Measurements from ENCODE around the gene DRD1. TPM values are rescaled to one million over a fixed set of nuclear protein-coding genes. Genes with fewer than 3 reads are reported as not detected.

Gene DRD1
- total and polyA plus RNA-seq, 2 of the 4 experiments (the other 2 are of a cell fraction), result 0.18 to 0.19 TPM

DNA sequence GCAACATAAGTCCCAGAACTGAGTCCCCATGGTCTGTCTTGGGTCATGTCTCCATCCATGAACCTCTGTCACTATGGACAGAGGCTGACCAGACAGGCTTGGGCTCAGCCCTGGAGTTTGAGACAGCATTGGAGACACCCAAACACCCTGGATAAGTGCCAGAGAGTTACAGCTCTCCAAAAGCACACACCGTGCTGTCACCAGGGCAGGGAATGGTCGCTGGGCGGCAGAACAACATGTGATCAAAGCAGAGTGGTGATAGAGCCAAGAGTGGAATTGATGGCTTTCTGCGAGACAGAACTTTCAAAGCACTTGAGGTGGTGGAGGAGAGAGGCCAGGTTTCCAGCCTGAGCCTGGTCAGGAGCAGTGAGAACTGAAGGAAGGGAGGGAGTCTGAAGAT lies 50.1 kb downstream of the DRD1 start:
- Histone ChIP-seq H2AK9ac (replicated peaks; ENCODE audit: low read depth, low read length, poor library complexity) (no peak overlapping the region), H2BK15ac (ENCODE audit: low read depth, low read length) (no peak overlapping the region), H3K4me3 (ENCODE audit: insufficient read depth, low read depth, low read length) (no peak overlapping the region), H4K20me1 (ENCODE audit: insufficient read depth, low read length) (no peaks in the 10 kb centered on the region), H3K4me1 (ENCODE audit: control insufficient read depth, insufficient read depth, low read length) (no peaks in the 10 kb centered on the region), H4K5ac (ENCODE audit: low read depth, low read length) (no peak overlapping the region), H3K4me2 (ENCODE audit: low read depth, low read length) (no peak overlapping the region), H3K27ac (ENCODE audit: insufficient read depth, low read length) (no peak overlapping the region), H2AFZ (replicated peaks; ENCODE audit: low read length, poor library complexity) (no peak overlapping the region), H3K36me3 (ENCODE audit: control insufficient read depth, insufficient read depth, low read length) (no peaks in the 10 kb centered on the region), H3K9me3 (ENCODE audit: control insufficient read depth, insufficient read depth, low read length) (no peaks in the 10 kb centered on the region), H2BK120ac (ENCODE audit: low read depth, low read length) (no peak overlapping the region), H3K79me1 (ENCODE audit: low read depth in 1 of 2, low read length in 2 of 2) (no peaks in the 10 kb centered on the region), H2AK5ac (ENCODE audit: low read depth, low read length) (no peak overlapping the region), H3K18ac (ENCODE audit: low read depth, low read length) (no peak overlapping the region), H3K9me1 (ENCODE audit: insufficient read depth, low read length) (no peaks in the 10 kb centered on the region; the same call in 1 of the 2 replicates), H3K23ac (ENCODE audit: low read depth, low read length) (no peak overlapping the region), H3K27me3 (ENCODE audit: control insufficient read depth, insufficient read depth, low read length) (no peaks in the 10 kb centered on the region; the same call in 1 of the 2 replicates), H3K4ac (ENCODE audit: low read depth, low read length) (no peak overlapping the region), H4K8ac (ENCODE audit: low read depth in 2 of 2, low read length in 2 of 2) (no peak overlapping the region), H3K14ac (replicated peaks; ENCODE audit: low read depth, low read length) (no peak overlapping the region), H3K56ac (ENCODE audit: extremely low read depth, insufficient read depth, low read length) (no peak overlapping the region), H2BK20ac (ENCODE audit: low read depth, low read length) (no peak overlapping the region), H4K91ac (ENCODE audit: insufficient read depth, low read depth, low read length) (no peak overlapping the region), H3K9ac (ENCODE audit: low read depth, low read length) (no peak overlapping the region), H2BK5ac (ENCODE audit: low read depth, low read length, poor library complexity, severe bottlenecking) (no peak overlapping the region)
- dilution Hi-C loops (cut with HindIII; ENCODE audit: low sequenced_read_pairs, unreplicated experiment), result no loop called here
- in situ Hi-C loops (cut with MboI; ENCODE audit: low sequenced_read_pairs), result no loop called here
- WGBS, 2 experiments (ENCODE audit: extremely low coverage in 2 of 2, insufficient read length in 1 of 2), result 25% methylated on average over 4 of the region's 4 CpGs; no CpG with 5 or more reads in 1 of the 2 experiments
- ATAC-seq (ENCODE audit: low read depth), result no peak
- no TSS peak for BruUV-seq (replicated peaks)
- ChIA-PET POLR2A (ENCODE audit: unreplicated experiment) (no interaction called here), CTCF (no interaction called here)
- intact Hi-C loops (cut with micrococcal nuclease), result no loop called here
- TF ChIP-seq MAZ (IDR thresholded peaks at IDR 0.05; ENCODE audit: borderline replicate concordance, low read depth, low read length) (no peak), SMC3 (IDR thresholded peaks at IDR 0.05; ENCODE audit: low read depth, low read length) (no peak), RFX5 (IDR thresholded peaks at IDR 0.05; ENCODE audit: low read depth, low read length) (no peak), MXI1 (IDR thresholded peaks at IDR 0.05; ENCODE audit: borderline replicate concordance, low read depth, low read length) (no peak), NFE2L2 (IDR thresholded peaks at IDR 0.05; ENCODE audit: low read depth, low read length) (no peak), RAD21 (IDR thresholded peaks at IDR 0.05; ENCODE audit: low read length) (no peak), CHD1 (IDR thresholded peaks at IDR 0.05; ENCODE audit: low read depth, low read length) (no peak), BHLHE40 (IDR thresholded peaks at IDR 0.05; ENCODE audit: low read depth, low read length) (no peak), MAFK (IDR thresholded peaks at IDR 0.05; ENCODE audit: low read depth, low read length) (no peak), FOS (IDR thresholded peaks at IDR 0.05; ENCODE audit: low read depth, low read length) (no peak), RCOR1 (IDR thresholded peaks at IDR 0.05; ENCODE audit: insufficient replicate concordance, low read length) (no peak), POLR2A (IDR thresholded peaks at IDR 0.05; ENCODE audit: low read depth, low read length) (no peak), CEBPB (IDR thresholded peaks at IDR 0.05; ENCODE audit: low read depth, low read length) (no peak)
- TF ChIP-seq, protein P1, sequence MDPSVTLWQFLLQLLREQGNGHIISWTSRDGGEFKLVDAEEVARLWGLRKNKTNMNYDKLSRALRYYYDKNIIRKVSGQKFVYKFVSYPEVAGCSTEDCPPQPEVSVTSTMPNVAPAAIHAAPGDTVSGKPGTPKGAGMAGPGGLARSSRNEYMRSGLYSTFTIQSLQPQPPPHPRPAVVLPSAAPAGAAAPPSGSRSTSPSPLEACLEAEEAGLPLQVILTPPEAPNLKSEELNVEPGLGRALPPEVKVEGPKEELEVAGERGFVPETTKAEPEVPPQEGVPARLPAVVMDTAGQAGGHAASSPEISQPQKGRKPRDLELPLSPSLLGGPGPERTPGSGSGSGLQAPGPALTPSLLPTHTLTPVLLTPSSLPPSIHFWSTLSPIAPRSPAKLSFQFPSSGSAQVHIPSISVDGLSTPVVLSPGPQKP (IDR thresholded peaks at IDR 0.05; ENCODE audit: borderline replicate concordance, low read depth, low read length), result no peak
- TF ChIP-seq, protein P2, sequence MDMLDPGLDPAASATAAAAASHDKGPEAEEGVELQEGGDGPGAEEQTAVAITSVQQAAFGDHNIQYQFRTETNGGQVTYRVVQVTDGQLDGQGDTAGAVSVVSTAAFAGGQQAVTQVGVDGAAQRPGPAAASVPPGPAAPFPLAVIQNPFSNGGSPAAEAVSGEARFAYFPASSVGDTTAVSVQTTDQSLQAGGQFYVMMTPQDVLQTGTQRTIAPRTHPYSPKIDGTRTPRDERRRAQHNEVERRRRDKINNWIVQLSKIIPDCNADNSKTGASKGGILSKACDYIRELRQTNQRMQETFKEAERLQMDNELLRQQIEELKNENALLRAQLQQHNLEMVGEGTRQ (IDR thresholded peaks at IDR 0.05; ENCODE audit: low read depth, low read length), result no peak
- TF ChIP-seq, protein P3, sequence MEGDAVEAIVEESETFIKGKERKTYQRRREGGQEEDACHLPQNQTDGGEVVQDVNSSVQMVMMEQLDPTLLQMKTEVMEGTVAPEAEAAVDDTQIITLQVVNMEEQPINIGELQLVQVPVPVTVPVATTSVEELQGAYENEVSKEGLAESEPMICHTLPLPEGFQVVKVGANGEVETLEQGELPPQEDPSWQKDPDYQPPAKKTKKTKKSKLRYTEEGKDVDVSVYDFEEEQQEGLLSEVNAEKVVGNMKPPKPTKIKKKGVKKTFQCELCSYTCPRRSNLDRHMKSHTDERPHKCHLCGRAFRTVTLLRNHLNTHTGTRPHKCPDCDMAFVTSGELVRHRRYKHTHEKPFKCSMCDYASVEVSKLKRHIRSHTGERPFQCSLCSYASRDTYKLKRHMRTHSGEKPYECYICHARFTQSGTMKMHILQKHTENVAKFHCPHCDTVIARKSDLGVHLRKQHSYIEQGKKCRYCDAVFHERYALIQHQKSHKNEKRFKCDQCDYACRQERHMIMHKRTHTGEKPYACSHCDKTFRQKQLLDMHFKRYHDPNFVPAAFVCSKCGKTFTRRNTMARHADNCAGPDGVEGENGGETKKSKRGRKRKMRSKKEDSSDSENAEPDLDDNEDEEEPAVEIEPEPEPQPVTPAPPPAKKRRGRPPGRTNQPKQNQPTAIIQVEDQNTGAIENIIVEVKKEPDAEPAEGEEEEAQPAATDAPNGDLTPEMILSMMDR (conservative IDR thresholded peaks at IDR 0.05; ENCODE audit: low read depth, low read length), result no peak
- DNase-seq, result no peak

Measured in IMR-90 (cell line).